Stimulated activated CD8-positive, alpha-beta memory T cell treated with anti-CD3 and anti-CD28 coated beads, Interleukin-7, amount 100 ng/mL, for 1 hour (primary cell): ENCODE data around the gene MYBPC2.
"Not testable (repeated sequence)": the region's sequence is repeated elsewhere in the genome, so short reads cannot be mapped to it uniquely, and the experiment has no call there.

Experiments used
- DNase-seq, 2 donors: peaks; one replicate each; pipeline ENCODE4 v3.0.0-alpha.2; 2020; ENCODE audit warnings: low read depth in 2 of 2

The MYBPC2 gene

GRCh38 chr19:50458396-50459066 lies 25.8 kb downstream of the MYBPC2 start:
- DNase-seq = no peak

- DNase-seq = no peak
Measured at GRCh38 chr19:50459067-50459456, 26.4 kb downstream of the MYBPC2 start.

- DNase-seq = no peak
Measured at GRCh38 chr19:50459638-50460037, 26.9 kb downstream of the MYBPC2 start.

GRCh38 chr19:50460161-50460765 lies 27.6 kb downstream of the MYBPC2 start:
- no peak for DNase-seq

- DNase-seq = peak; percentile 13 to 18
Measured at GRCh38 chr19:50461066-50461875, 28.6 kb downstream of the MYBPC2 start.

- DNase-seq = no peak
Measured at GRCh38 chr19:50462970-50463369, 30.3 kb downstream of the MYBPC2 start.

GRCh38 chr19:50464348-50464747 lies 31.7 kb downstream of the MYBPC2 start:
- no peak for DNase-seq

- no peak for DNase-seq
Measured at GRCh38 chr19:50465000-50465399, 32.3 kb downstream of the MYBPC2 start.

- no peak for DNase-seq
Measured at GRCh38 chr19:50465986-50466705, 33.5 kb downstream of the MYBPC2 start.

GRCh38 chr19:50466706-50467039 lies 34.0 kb downstream of the MYBPC2 start:
- DNase-seq = no peak

- no peak for DNase-seq
Measured at GRCh38 chr19:50467566-50467965, 34.9 kb downstream of the MYBPC2 start.

- no peak for DNase-seq
Measured at GRCh38 chr19:50468818-50469217, 36.1 kb downstream of the MYBPC2 start.

GRCh38 chr19:50473336-50473735 lies 40.6 kb downstream of the MYBPC2 start:
- DNase-seq = not testable (repeated sequence)

- DNase-seq = no peak
Measured at GRCh38 chr19:50475101-50475568, 42.4 kb downstream of the MYBPC2 start.

- no peak for DNase-seq
Measured at GRCh38 chr19:50475736-50476223, 43.1 kb downstream of the MYBPC2 start.

- DNase-seq = peak; percentile 80 to 82
Measured at GRCh38 chr19:50476224-50476906, 43.7 kb downstream of the MYBPC2 start, which contains the start of the genes EMC10 and GARIN5A. EMC10 (plus strand) TSS chr19:50476507; CDS start chr19:50476545, 38 bp downstream. GARIN5A (minus strand) TSS chr19:50476848; CDS start chr19:50476388, 460 bp downstream.

- DNase-seq = no peak
Measured at GRCh38 chr19:50476907-50477238, 44.2 kb downstream of the MYBPC2 start.

- no peak for DNase-seq
Measured at GRCh38 chr19:50477751-50478515, 45.2 kb downstream of the MYBPC2 start.

- DNase-seq = no peak
Measured at GRCh38 chr19:50478901-50479715, 46.4 kb downstream of the MYBPC2 start.
